Stimulated activated CD8-positive, alpha-beta memory T cell treated with anti-CD3 and anti-CD28 coated beads, Interleukin-7, amount 100 ng/mL, for 1 hour (primary cell): Measurements from ENCODE around the gene EAPP.
"Not testable (repeated sequence)": the region's sequence is repeated elsewhere in the genome, so short reads cannot be mapped to it uniquely, and the experiment has no call there.

Experiments
- DNase-seq, 2 donors: peaks; one replicate each; pipeline ENCODE4 v3.0.0-alpha.2; 2020; ENCODE audit warnings: low read depth in 2 of 2

The EAPP gene

GRCh38 chr14:34539407-34540180 is at the start of gene EAPP:
EAPP (minus strand) TSS chr14:34539701; CDS start chr14:34539628, 73 bp downstream.
- peak; percentile 85 to 89 for DNase-seq

GRCh38 chr14:34583525-34583924 is 44.0 kb upstream of the EAPP start:
- no peak for DNase-seq

- no peak for DNase-seq
Observed at GRCh38 chr14:34582117-34582680, 42.7 kb upstream of the EAPP start.

- no peak for DNase-seq
Observed at GRCh38 chr14:34580381-34580780, 40.9 kb upstream of the EAPP start.

- no peak for DNase-seq
Observed at GRCh38 chr14:34571771-34572170, 32.3 kb upstream of the EAPP start.

GRCh38 chr14:34569750-34570149 is 30.2 kb upstream of the EAPP start:
- no peak for DNase-seq

GRCh38 chr14:34568803-34569202 is 29.3 kb upstream of the EAPP start:
- DNase-seq = no peak

GRCh38 chr14:34562776-34563150 is 23.3 kb upstream of the EAPP start:
- no peak for DNase-seq

GRCh38 chr14:34562037-34562775 is 22.7 kb upstream of the EAPP start:
- DNase-seq = not testable (repeated sequence)

GRCh38 chr14:34556498-34556829 is 17.0 kb upstream of the EAPP start:
- DNase-seq = not testable (repeated sequence)

GRCh38 chr14:34555583-34556497 is 16.3 kb upstream of the EAPP start:
- not testable (repeated sequence) for DNase-seq

- no peak for DNase-seq
Observed at GRCh38 chr14:34554540-34555250, 15.2 kb upstream of the EAPP start.

- not testable (repeated sequence) for DNase-seq
Observed at GRCh38 chr14:34549276-34549966, 9.9 kb upstream of the EAPP start.

- no peak for DNase-seq
Observed at GRCh38 chr14:34548472-34548981, 9.0 kb upstream of the EAPP start.

- not testable (repeated sequence) for DNase-seq
Observed at GRCh38 chr14:34547136-34547520, 7.6 kb upstream of the EAPP start.

- not testable (repeated sequence) for DNase-seq
Observed at GRCh38 chr14:34546272-34547135, 7.0 kb upstream of the EAPP start.

GRCh38 chr14:34540181-34541059 is 919 bp upstream of the EAPP start:
- not testable (repeated sequence) for DNase-seq

GRCh38 chr14:34538871-34539406 is 562 bp downstream of the EAPP start:
- no peak for DNase-seq
